ENCODE measurements around the gene ATP13A1. TPM values are rescaled to one million over a fixed set of nuclear protein-coding genes. Genes with fewer than 3 reads are reported as not detected.

Gene ATP13A1
- total RNA-seq, 2 donors from 2014 or later: 38.7 to 570 TPM

- ATAC-seq: no peak
- no peak for DNase-seq
Measured at GRCh38 chr19:19651076-19651475, 12.4 kb downstream of the ATP13A1 start.

GRCh38 chr19:19650331-19650730, 13.1 kb downstream of the ATP13A1 start:
- Histone ChIP-seq H3K27ac (no peak overlapping the region), H3K27me3 (no peaks in the 10 kb centered on the region), H3K36me3 (replicated peaks in 1 of 2; ENCODE audit: insufficient read depth in 1 of 2, low read depth in 2 of 2) (peaks cover 36 to 63% of the 10 kb centered on the region in 2 donors), H3K9me3 (no peaks in the 10 kb centered on the region), H3K4me1 (no peaks in the 10 kb centered on the region), H3K4me3 (no peak overlapping the region)
- ATAC-seq: no peak
- TF ChIP-seq POLR2A (IDR thresholded peaks at IDR 0.05) (no peak), CTCF (IDR thresholded peaks at IDR 0.05) (no peak)
- DNase-seq: no peak
- WGBS, 2 donors: 91 to 98% methylated on average over 5 to 9 of the region's 9 CpGs
- intact Hi-C loops (cut with DNase I): no loop called here

More at GRCh38 chr19:19651076-19651475, 12.4 kb downstream of the ATP13A1 start:
- Histone ChIP-seq H3K27ac (no peak overlapping the region), H3K4me1 (no peaks in the 10 kb centered on the region), H3K4me3 (no peak overlapping the region), H3K27me3 (no peaks in the 10 kb centered on the region), H3K36me3 (replicated peaks in 1 of 2; ENCODE audit: insufficient read depth in 1 of 2, low read depth in 2 of 2) (peaks cover 41 to 64% of the 10 kb centered on the region in 2 donors), H3K9me3 (no peaks in the 10 kb centered on the region)
- intact Hi-C loops (cut with DNase I): no loop called here
- TF ChIP-seq POLR2A (IDR thresholded peaks at IDR 0.05) (no peak), CTCF (IDR thresholded peaks at IDR 0.05) (no peak)
- 63 to 87% methylated on average over 9 to 13 of the region's 13 CpGs for WGBS, 2 donors

GRCh38 chr19:19649580-19649995, 13.9 kb downstream of the ATP13A1 start:
- ATAC-seq: no peak
- TF ChIP-seq POLR2A (IDR thresholded peaks at IDR 0.05) (no peak), CTCF (IDR thresholded peaks at IDR 0.05) (no peak)
- H3K27ac ChIP-seq: no peak overlapping the region
- H3K36me3 ChIP-seq (replicated peaks in 1 of 2; ENCODE audit: insufficient read depth in 1 of 2, low read depth in 2 of 2): peaks cover 29 to 55% of the 10 kb centered on the region in 2 donors
- no peaks in the 10 kb centered on the region for H3K27me3 ChIP-seq
- no peaks in the 10 kb centered on the region for H3K9me3 ChIP-seq
- no peaks in the 10 kb centered on the region for H3K4me1 ChIP-seq
- no peak overlapping the region for H3K4me3 ChIP-seq
- no peak for DNase-seq
- 93 to 100% methylated on average over 3 to 21 of the region's 22 CpGs for WGBS, 2 donors
- intact Hi-C loops (cut with DNase I): loop anchor here (5.0 kb wide), 1 partner anchor 122 kb away; the partner anchor contains the start of gene YJEFN3

GRCh38 chr19:19649155-19649554, 14.3 kb downstream of the ATP13A1 start:
- intact Hi-C loops (cut with DNase I): loop anchor here (5.0 kb wide), 1 partner anchor 122 kb away; the partner anchor contains the start of gene YJEFN3
- Histone ChIP-seq H3K4me3 (no peak overlapping the region), H3K4me1 (peaks cover under 1% of the 10 kb centered on the region), H3K9me3 (no peaks in the 10 kb centered on the region), H3K27me3 (no peaks in the 10 kb centered on the region), H3K27ac (no peak overlapping the region), H3K36me3 (replicated peaks in 1 of 2; ENCODE audit: insufficient read depth in 1 of 2, low read depth in 2 of 2) (peaks cover 24 to 52% of the 10 kb centered on the region in 2 donors)
- no peak for DNase-seq
- no peak for TF ChIP-seq CTCF (IDR thresholded peaks at IDR 0.05)
- TF ChIP-seq POLR2A (IDR thresholded peaks at IDR 0.05): no peak
- ATAC-seq: no peak
- WGBS, 2 donors: 88 to 91% methylated on average over 6 of the region's 6 CpGs

All from body of pancreas (tissue), 4 donors.